AG10803 (cell line): ENCODE results near the gene HARBI1.

Experiments
- DNase-seq: peaks from one replicate; pipeline ENCODE4 v3.0.0; 2010; ENCODE audit warnings: low read depth
- H3K4me3 ChIP-seq: 2 replicates; pipeline ENCODE4 v1.5.1; 2011; ENCODE audit warnings: mild to moderate bottlenecking, low read length, control low read depth
- CTCF ChIP-seq: conservative IDR thresholded peaks from 2 replicates; pipeline ENCODE4 v1.5.1; 2011; ENCODE audit warnings: mild to moderate bottlenecking, low read length, control low read depth, inconsistent platforms

The HARBI1 gene

GRCh38 chr11:46597609-46598219, 19.3 kb downstream of the HARBI1 start:
- no peak for TF ChIP-seq CTCF
- no peak for DNase-seq

GRCh38 chr11:46597155-46597554, 19.9 kb downstream of the HARBI1 start:
- DNase-seq = no peak
- no peak overlapping the region for H3K4me3 ChIP-seq
- no peak for TF ChIP-seq CTCF

More at GRCh38 chr11:46597609-46598219, 19.3 kb downstream of the HARBI1 start:
- H3K4me3 ChIP-seq = no peak overlapping the region

- TF ChIP-seq CTCF = no peak
- no peak overlapping the region for H3K4me3 ChIP-seq
- DNase-seq = no peak
Observed at GRCh38 chr11:46594785-46595184, 22.2 kb downstream of the HARBI1 start.

- H3K4me3 ChIP-seq = peak overlapping the region; percentile 93
- DNase-seq = no peak
- no peak for TF ChIP-seq CTCF
Observed at GRCh38 chr11:46594374-46594700, 22.7 kb downstream of the HARBI1 start.

- H3K4me3 ChIP-seq = peak within 1 kb of the TSS; percentile 93
- no peak for TF ChIP-seq CTCF
- peak; percentile 93 for DNase-seq
Observed at GRCh38 chr11:46593550-46594373, 23.3 kb downstream of the HARBI1 start, which contains the start of gene AMBRA1. TSS of gene AMBRA1 (minus strand) at chr11:46594023. CDS start at chr11:46548380, 45,643 bp downstream.

- no peak for DNase-seq
- H3K4me3 ChIP-seq = no peak overlapping the region
- TF ChIP-seq CTCF = no peak
Observed at GRCh38 chr11:46590740-46591605, 26.1 kb downstream of the HARBI1 start.
